IPS-NIHi7 (cell line): ENCODE results near the gene LIFR.

Experiments
- DNase-seq: peaks from one replicate; pipeline ENCODE4 v3.0.0; 2012; ENCODE audit warnings: mixed read lengths; ENCODE audit errors: extremely low spot score

Gene LIFR

GRCh38 chr5:38467353-38468040 lies 88.9 kb downstream of the LIFR start:
- no peak for DNase-seq

- no peak for DNase-seq
Measured at GRCh38 chr5:38466424-38467189, 89.8 kb downstream of the LIFR start.

GRCh38 chr5:38465702-38466423 lies 90.6 kb downstream of the LIFR start:
- DNase-seq, result no peak

- no peak for DNase-seq
Measured at GRCh38 chr5:38465061-38465460, 91.4 kb downstream of the LIFR start.

- DNase-seq, result no peak
Measured at GRCh38 chr5:38463634-38464521, 92.6 kb downstream of the LIFR start.

- DNase-seq, result no peak
Measured at GRCh38 chr5:38462976-38463633, 93.3 kb downstream of the LIFR start.

GRCh38 chr5:38458174-38458573 lies 98.3 kb downstream of the LIFR start:
- DNase-seq, result no peak

GRCh38 chr5:38456657-38457399 lies 99.6 kb downstream of the LIFR start:
- DNase-seq, result no peak

GRCh38 chr5:38455796-38456330 lies 100.6 kb downstream of the LIFR start:
- no peak for DNase-seq

GRCh38 chr5:38453921-38454320 lies 102.5 kb downstream of the LIFR start:
- DNase-seq, result no peak

GRCh38 chr5:38453506-38453905 lies 102.9 kb downstream of the LIFR start:
- no peak for DNase-seq

- DNase-seq, result no peak
Measured at GRCh38 chr5:38452201-38452600, 104.2 kb downstream of the LIFR start.

GRCh38 chr5:38451074-38451725 lies 105.2 kb downstream of the LIFR start:
- no peak for DNase-seq

GRCh38 chr5:38450627-38451026 lies 105.8 kb downstream of the LIFR start:
- no peak for DNase-seq

- DNase-seq, result no peak
Measured at GRCh38 chr5:38448568-38449350, 107.7 kb downstream of the LIFR start.

- DNase-seq, result no peak
Measured at GRCh38 chr5:38447786-38448185, 108.7 kb downstream of the LIFR start.

- DNase-seq, result no peak
Measured at GRCh38 chr5:38447056-38447455, 109.4 kb downstream of the LIFR start.

GRCh38 chr5:38446029-38446522 lies 110.4 kb downstream of the LIFR start:
- DNase-seq, result no peak
